Fibroblast of pulmonary artery (primary cell): Measurements from ENCODE around the gene SLC9A1.

ENCODE experiments used
- DNase-seq: peaks from one replicate; pipeline ENCODE4 v3.0.0-alpha.2; 2010; ENCODE audit warnings: low read depth
- H3K4me3 ChIP-seq: replicated peaks from 2 replicates; pipeline ENCODE4 v1.5.1; 2011; ENCODE audit warnings: low read depth, mild to moderate bottlenecking, control low read depth, low read length, moderate library complexity
- TF ChIP-seq, protein P1 (sequence below): IDR thresholded peaks from 2 replicates; pipeline ENCODE4 v1.5.1; 2011; ENCODE audit warnings: mild to moderate bottlenecking, control low read depth, low read length, inconsistent platforms; ENCODE audit errors: missing control alignments

SLC9A1 gene

GRCh38 chr1:27052527-27052926 lies 102.4 kb downstream of the SLC9A1 start:
- no peak for DNase-seq
- no peak overlapping the region for H3K4me3 ChIP-seq
- TF ChIP-seq, protein P1, sequence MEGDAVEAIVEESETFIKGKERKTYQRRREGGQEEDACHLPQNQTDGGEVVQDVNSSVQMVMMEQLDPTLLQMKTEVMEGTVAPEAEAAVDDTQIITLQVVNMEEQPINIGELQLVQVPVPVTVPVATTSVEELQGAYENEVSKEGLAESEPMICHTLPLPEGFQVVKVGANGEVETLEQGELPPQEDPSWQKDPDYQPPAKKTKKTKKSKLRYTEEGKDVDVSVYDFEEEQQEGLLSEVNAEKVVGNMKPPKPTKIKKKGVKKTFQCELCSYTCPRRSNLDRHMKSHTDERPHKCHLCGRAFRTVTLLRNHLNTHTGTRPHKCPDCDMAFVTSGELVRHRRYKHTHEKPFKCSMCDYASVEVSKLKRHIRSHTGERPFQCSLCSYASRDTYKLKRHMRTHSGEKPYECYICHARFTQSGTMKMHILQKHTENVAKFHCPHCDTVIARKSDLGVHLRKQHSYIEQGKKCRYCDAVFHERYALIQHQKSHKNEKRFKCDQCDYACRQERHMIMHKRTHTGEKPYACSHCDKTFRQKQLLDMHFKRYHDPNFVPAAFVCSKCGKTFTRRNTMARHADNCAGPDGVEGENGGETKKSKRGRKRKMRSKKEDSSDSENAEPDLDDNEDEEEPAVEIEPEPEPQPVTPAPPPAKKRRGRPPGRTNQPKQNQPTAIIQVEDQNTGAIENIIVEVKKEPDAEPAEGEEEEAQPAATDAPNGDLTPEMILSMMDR, result no peak

GRCh38 chr1:27049607-27050006 lies 105.3 kb downstream of the SLC9A1 start:
- TF ChIP-seq, protein P1, result no peak
- DNase-seq, result no peak

DNA sequence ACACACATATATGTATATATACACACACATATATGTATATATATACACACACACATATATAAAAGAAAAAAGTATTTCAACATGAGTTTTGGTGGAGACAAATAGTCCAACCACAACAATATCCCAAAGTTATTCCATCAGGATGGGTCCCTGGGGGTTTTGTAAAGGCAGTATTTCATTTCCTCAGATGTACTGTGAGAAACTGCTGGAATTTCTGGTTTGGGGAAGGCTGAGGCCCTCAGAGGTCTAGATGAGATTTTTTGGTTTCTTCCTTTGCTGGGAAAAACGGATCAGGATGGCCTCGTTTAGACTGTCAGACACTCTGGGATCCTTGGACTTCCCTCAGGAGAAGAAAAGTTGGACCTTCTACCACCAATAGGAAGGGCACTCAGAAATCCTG lies 105.8 kb downstream of the SLC9A1 start:
- TF ChIP-seq, protein P1, result no peak
- DNase-seq, result no peak
- no peak overlapping the region for H3K4me3 ChIP-seq

More at GRCh38 chr1:27049607-27050006, 105.3 kb downstream of the SLC9A1 start:
- H3K4me3 ChIP-seq, result no peak overlapping the region
